KG1 (cell line): ENCODE data around the gene RTN4RL1.
"Not testable (repeated sequence)": the region's sequence is repeated elsewhere in the genome, so short reads cannot be mapped to it uniquely, and the experiment has no call there.

Source experiments
- DNase-seq: peaks from one replicate; lab custom pipeline; 2025; lab: John Stamatoyannopoulos, UW

The RTN4RL1 gene

GRCh38 chr17:2023692-2024571 is 1.2 kb downstream of the RTN4RL1 start:
- no peak for DNase-seq

- no peak for DNase-seq
These were observed 1.9 kb downstream of the RTN4RL1 start for GRCh38 chr17:2023256-2023655.

- DNase-seq = no peak
These were observed 2.4 kb downstream of the RTN4RL1 start for GRCh38 chr17:2022647-2023240.

GRCh38 chr17:2020721-2021120 is 4.4 kb downstream of the RTN4RL1 start:
- DNase-seq = no peak

- DNase-seq = no peak
These were observed 5.4 kb downstream of the RTN4RL1 start for GRCh38 chr17:2019723-2020122.

- no peak for DNase-seq
These were observed 6.2 kb downstream of the RTN4RL1 start for GRCh38 chr17:2018716-2019510.

- no peak for DNase-seq
These were observed 7.7 kb downstream of the RTN4RL1 start for GRCh38 chr17:2017274-2017941.

- no peak for DNase-seq
These were observed 8.6 kb downstream of the RTN4RL1 start for GRCh38 chr17:2016494-2016893.

GRCh38 chr17:2015314-2015713 is 9.8 kb downstream of the RTN4RL1 start:
- no peak for DNase-seq

- no peak for DNase-seq
These were observed 11.2 kb downstream of the RTN4RL1 start for GRCh38 chr17:2013994-2014317.

- DNase-seq = not testable (repeated sequence)
These were observed 11.7 kb downstream of the RTN4RL1 start for GRCh38 chr17:2013220-2013993.

GRCh38 chr17:2012499-2012898 is 12.6 kb downstream of the RTN4RL1 start:
- no peak for DNase-seq

GRCh38 chr17:2011411-2012371 is 13.4 kb downstream of the RTN4RL1 start:
- no peak for DNase-seq

- no peak for DNase-seq
These were observed 15.4 kb downstream of the RTN4RL1 start for GRCh38 chr17:2009737-2010136.

- no peak for DNase-seq
These were observed 16.6 kb downstream of the RTN4RL1 start for GRCh38 chr17:2008332-2009126.

GRCh38 chr17:2004435-2004952 is 20.6 kb downstream of the RTN4RL1 start:
- DNase-seq = no peak

GRCh38 chr17:2003525-2003924 is 21.6 kb downstream of the RTN4RL1 start:
- no peak for DNase-seq

GRCh38 chr17:2002767-2003329 is 22.3 kb downstream of the RTN4RL1 start:
- DNase-seq = no peak
